SU-DHL-6 (cell line): Measurements from ENCODE around the gene TRIM29.

ENCODE experiments used
- H2AFZ ChIP-seq: fragments of 200-600 bp; sonication (generic); 2 replicates; pipeline ENCODE4 v1.6.1; 2014; ENCODE audit warnings: low read depth, mild to moderate bottlenecking, moderate library complexity, mixed read lengths, antibody characterized with exemption, low read length; ENCODE audit not compliant: severe bottlenecking
- H3F3A ChIP-seq: fragments of 200-600 bp; shearing (Covaris generic); 2 replicates; pipeline ENCODE4 v1.6.0; 2016; ENCODE audit warnings: antibody characterized with exemption, mild to moderate bottlenecking; ENCODE audit not compliant: insufficient read depth
- H3K27ac ChIP-seq: fragments of 200-600 bp; sonication (generic); 2 replicates; pipeline ENCODE4 v1.5.1; 2016; ENCODE audit warnings: low read depth, mild to moderate bottlenecking, low read length, moderate library complexity, mixed read lengths
- H3K27me3 ChIP-seq: fragments of 200-600 bp; sonication (generic), shearing (Covaris generic); 2 replicates; pipeline ENCODE4 v1.6.0; 2014; ENCODE audit warnings: mild to moderate bottlenecking, low read length
- H3K36me3 ChIP-seq: fragments of 200-600 bp; sonication (generic); 2 replicates; pipeline ENCODE4 v1.6.1; 2014; ENCODE audit warnings: mild to moderate bottlenecking, low read length, mixed read lengths
- H3K4me2 ChIP-seq: fragments of 300-600, 200-600 bp; shearing (Covaris generic), sonication (generic); 2 replicates; pipeline ENCODE4 v1.6.0; 2014; ENCODE audit warnings: low read length, low read depth, mild to moderate bottlenecking; ENCODE audit not compliant: poor library complexity, severe bottlenecking
- H3K4me3 ChIP-seq: fragments of 200-600 bp; sonication (generic); 2 replicates; pipeline ENCODE4 v1.5.1; 2014; ENCODE audit warnings: antibody characterized with exemption, low read length, mild to moderate bottlenecking, mixed read lengths; ENCODE audit not compliant: insufficient read depth, poor library complexity, severe bottlenecking
- H3K79me2 ChIP-seq: fragments of 200-600 bp; sonication (generic); 2 replicates; pipeline ENCODE4 v1.6.1; 2014; ENCODE audit warnings: mild to moderate bottlenecking, low read length, moderate library complexity; ENCODE audit not compliant: insufficient read depth
- H3K9ac ChIP-seq: fragments of 200-600 bp; sonication (generic); 2 replicates; pipeline ENCODE4 v1.7.0; 2014; ENCODE audit warnings: mild to moderate bottlenecking, low read length
- H3K9me2 ChIP-seq: fragments of 200-600 bp; sonication (generic); replicated peaks from 2 replicates; pipeline ENCODE4 v1.6.1; 2014; ENCODE audit warnings: low read length; ENCODE audit not compliant: insufficient read depth
- H3K9me3 ChIP-seq: fragments of 200-600 bp; sonication (generic); 2 replicates; pipeline ENCODE4 v1.6.1; 2014; ENCODE audit warnings: low read length, mixed read lengths; ENCODE audit not compliant: insufficient read depth
- H4K20me1 ChIP-seq: fragments of 200-600 bp; sonication (generic); 2 replicates; pipeline ENCODE4 v1.6.1; 2014; ENCODE audit warnings: low read depth, mild to moderate bottlenecking, antibody characterized with exemption, low read length, moderate library complexity, mixed read lengths
- CTCF ChIP-seq: fragments of 200-600 bp; sonication (generic); IDR thresholded peaks from one replicate; pipeline ENCODE4 v1.5.1; 2017; ENCODE audit warnings: antibody characterized with exemption, mild to moderate bottlenecking, low read length, moderate library complexity; ENCODE audit not compliant: insufficient read depth, poor library complexity, severe bottlenecking
- EZH2phosphoT487 ChIP-seq: fragments of 200-600 bp; sonication (generic), shearing (Covaris generic); conservative IDR thresholded peaks from 2 replicates; pipeline ENCODE4 v1.6.1; 2018; ENCODE audit warnings: mild to moderate bottlenecking, antibody characterized with exemption, low read length, moderate library complexity, mixed read lengths

Gene TRIM29

GRCh38 chr11:120149246-120149645 is 11.3 kb upstream of the TRIM29 start:
- Histone ChIP-seq H2AFZ (no peak overlapping the region), H3K4me2 (no peak overlapping the region), H3K9ac (no peak overlapping the region), H4K20me1 (no peaks in the 10 kb centered on the region), H3K9me3 (no peaks in the 10 kb centered on the region), H3K9me2 (no peaks in the 10 kb centered on the region), H3K27ac (no peak overlapping the region), H3K27me3 (0 out of 2 replicates have a peak, but pooled peaks cover 3% of the 10 kb centered on the region), H3K4me3 (no peak overlapping the region), H3K36me3 (no peaks in the 10 kb centered on the region), H3K79me2 (no peaks in the 10 kb centered on the region), H3F3A (no peaks in the 10 kb centered on the region)
- TF ChIP-seq EZH2phosphoT487 (no peak), CTCF (no peak)

DNA sequence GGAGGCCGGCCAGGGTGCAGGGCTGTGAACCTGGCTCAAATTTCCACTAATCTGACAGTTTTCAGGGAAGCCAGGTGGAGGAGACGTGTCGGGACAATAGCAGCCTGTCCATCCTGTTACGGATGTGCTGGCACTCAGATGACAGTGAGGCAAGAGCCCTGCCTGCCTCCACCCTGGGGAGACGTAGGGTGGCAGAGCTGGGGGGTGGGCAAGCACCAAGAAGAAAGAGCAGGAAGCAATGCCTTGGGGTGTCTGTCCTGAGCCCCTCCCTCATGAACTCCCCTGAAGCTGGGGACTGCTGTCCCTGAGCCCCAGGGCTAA is 10.0 kb upstream of the TRIM29 start:
- Histone ChIP-seq H3K79me2 (no peaks in the 10 kb centered on the region), H4K20me1 (no peaks in the 10 kb centered on the region), H3K4me2 (no peak overlapping the region), H2AFZ (no peak overlapping the region), H3K27ac (no peak overlapping the region), H3K9me3 (no peaks in the 10 kb centered on the region), H3K36me3 (no peaks in the 10 kb centered on the region), H3K27me3 (0 out of 2 replicates have a peak, but pooled peaks cover 3% of the 10 kb centered on the region), H3F3A (no peaks in the 10 kb centered on the region), H3K4me3 (no peak overlapping the region), H3K9me2 (no peaks in the 10 kb centered on the region), H3K9ac (no peak overlapping the region)
- TF ChIP-seq EZH2phosphoT487 (no peak), CTCF (no peak)

DNA sequence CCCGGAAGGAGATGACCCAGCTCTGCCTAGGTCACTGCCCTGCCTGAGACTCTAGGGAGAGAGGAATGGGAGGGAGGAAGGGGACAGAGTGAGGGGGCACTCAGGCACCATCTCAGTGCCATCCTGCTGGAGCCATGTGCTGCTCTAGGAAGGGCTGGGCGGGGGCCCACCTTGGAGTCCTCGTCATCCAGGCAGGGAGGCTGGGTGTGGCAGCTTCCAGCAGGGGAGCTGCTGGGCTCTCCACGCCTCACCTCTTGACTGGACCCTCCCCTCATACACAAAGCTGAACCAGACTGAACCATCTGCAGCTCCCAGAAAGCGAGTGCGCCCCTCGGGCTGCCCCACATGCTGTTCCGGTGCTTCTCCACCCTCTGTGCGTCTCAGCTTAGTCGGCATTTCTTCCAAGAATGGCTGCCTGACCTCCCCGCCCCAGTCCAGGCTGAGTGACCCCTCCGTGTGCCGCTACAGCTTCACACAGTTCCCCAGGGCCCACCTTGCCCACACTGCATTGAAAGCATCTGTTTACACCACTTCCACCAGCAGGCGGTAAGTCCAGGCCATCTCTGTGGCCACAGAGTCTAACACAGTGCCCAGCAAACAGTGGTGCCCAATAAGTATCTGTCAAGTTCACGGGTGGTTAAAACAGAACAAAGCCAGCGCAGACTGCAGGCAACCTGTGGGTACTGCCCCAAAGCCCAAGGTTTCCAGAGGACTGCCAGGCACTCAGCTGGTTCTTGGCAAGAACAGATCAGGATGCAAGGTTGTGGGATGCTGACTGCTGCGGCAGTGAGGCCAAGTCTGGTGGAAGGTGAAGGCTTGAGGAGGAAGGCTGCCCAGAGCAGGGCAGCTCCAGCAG is 9.4 kb upstream of the TRIM29 start:
- H4K20me1 ChIP-seq = no peaks in the 10 kb centered on the region
- H3K4me3 ChIP-seq = no peak overlapping the region
- H3K9me3 ChIP-seq = no peaks in the 10 kb centered on the region
- no peak overlapping the region for H3K4me2 ChIP-seq
- H3K27me3 ChIP-seq = 0 out of 2 replicates have a peak, but pooled peaks cover 3% of the 10 kb centered on the region
- no peak overlapping the region for H2AFZ ChIP-seq
- no peak overlapping the region for H3K9ac ChIP-seq
- TF ChIP-seq EZH2phosphoT487 = no peak
- TF ChIP-seq CTCF = no peak
- H3K79me2 ChIP-seq = no peaks in the 10 kb centered on the region
- no peak overlapping the region for H3K27ac ChIP-seq
- no peaks in the 10 kb centered on the region for H3F3A ChIP-seq
- no peaks in the 10 kb centered on the region for H3K9me2 ChIP-seq
- H3K36me3 ChIP-seq = no peaks in the 10 kb centered on the region
